ENCODE data around the gene CD248.
"Not testable (repeated sequence)": the region's sequence is repeated elsewhere in the genome, so short reads cannot be mapped to it uniquely, and the experiment has no call there.

The CD248 gene

GRCh38 chr11:66316849-66317251 lies at the start of gene CD248:
Gene CD248, minus strand, starts transcription at chr11:66317044. Its CDS starts 17 bp downstream, at chr11:66317027.
- no peak for DNase-seq (ENCODE audit: low read depth)

GRCh38 chr11:66365711-66366619 lies 49.1 kb upstream of the CD248 start:
- DNase-seq (ENCODE audit: low read depth): no peak

GRCh38 chr11:66365166-66365565 lies 48.3 kb upstream of the CD248 start:
- no peak for DNase-seq (ENCODE audit: low read depth)

- DNase-seq (ENCODE audit: low read depth): peak; percentile 65
Observed at GRCh38 chr11:66363805-66364535, 47.1 kb upstream of the CD248 start.

GRCh38 chr11:66363187-66363601 lies 46.4 kb upstream of the CD248 start:
- no peak for DNase-seq (ENCODE audit: low read depth)

GRCh38 chr11:66362481-66363147 lies 45.8 kb upstream of the CD248 start:
- DNase-seq (ENCODE audit: low read depth): no peak

- DNase-seq (ENCODE audit: low read depth): no peak
Observed at GRCh38 chr11:66361502-66361941, 44.7 kb upstream of the CD248 start.

GRCh38 chr11:66360406-66361073 lies 43.7 kb upstream of the CD248 start:
- no peak for DNase-seq (ENCODE audit: low read depth)

GRCh38 chr11:66359662-66360087 lies 42.8 kb upstream of the CD248 start:
- DNase-seq (ENCODE audit: low read depth): no peak

GRCh38 chr11:66350560-66351235 lies 33.9 kb upstream of the CD248 start:
- DNase-seq (ENCODE audit: low read depth): not testable (repeated sequence)

- DNase-seq (ENCODE audit: low read depth): no peak
Observed at GRCh38 chr11:66349084-66349386, 32.2 kb upstream of the CD248 start.

GRCh38 chr11:66347425-66348276 lies 30.8 kb upstream of the CD248 start, which contains the start of gene B4GAT1:
Gene B4GAT1, minus strand, starts transcription at chr11:66347629. Its CDS starts 84 bp downstream, at chr11:66347545.
- peak; percentile 72 for DNase-seq (ENCODE audit: low read depth)

GRCh38 chr11:66346476-66347424 lies 29.9 kb upstream of the CD248 start:
- DNase-seq (ENCODE audit: low read depth): no peak

- DNase-seq (ENCODE audit: low read depth): no peak
Observed at GRCh38 chr11:66345316-66345649, 28.4 kb upstream of the CD248 start.

- peak; percentile 93 for DNase-seq (ENCODE audit: low read depth)
Observed at GRCh38 chr11:66344550-66345315, 27.9 kb upstream of the CD248 start, which contains the start of gene BRMS1. Gene BRMS1, minus strand, starts transcription at chr11:66345104. Its CDS starts 2,870 bp downstream, at chr11:66342234.

- DNase-seq (ENCODE audit: low read depth): no peak
Observed at GRCh38 chr11:66343176-66343575, 26.3 kb upstream of the CD248 start.

- DNase-seq (ENCODE audit: low read depth): no peak
Observed at GRCh38 chr11:66341502-66342126, 24.8 kb upstream of the CD248 start.

All from stimulated activated CD8-positive, alpha-beta memory T cell treated with anti-CD3 and anti-CD28 coated beads, Interleukin-7, amount 100 ng/mL, for 24 hours (primary cell).